NCI-H82 (cell line): ENCODE measurements around the gene SRXN1.

ENCODE experiments used
- DNase-seq: peaks from one replicate; lab custom pipeline; 2025; lab: John Stamatoyannopoulos, UW

SRXN1 gene

DNA sequence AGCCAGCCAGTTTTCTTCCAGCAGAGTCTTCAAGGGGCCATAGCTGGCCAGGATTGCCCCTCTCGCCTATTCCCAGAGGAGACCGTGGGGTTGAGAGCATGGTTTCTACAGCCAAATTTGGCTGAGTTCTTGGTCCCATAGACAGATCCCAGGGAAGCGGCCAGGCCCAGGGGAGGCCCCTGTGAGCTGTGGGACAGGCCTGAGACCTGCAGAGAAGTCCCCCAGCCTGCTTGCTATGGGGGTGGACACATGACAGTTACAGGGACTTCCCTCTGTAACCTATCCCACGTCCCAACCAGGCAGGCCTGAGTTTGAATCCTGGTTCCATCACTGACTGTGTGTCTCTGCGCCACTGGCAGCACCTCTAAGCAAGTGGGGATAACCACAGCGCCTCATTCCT, 45.5 kb downstream of the SRXN1 start:
- no peak for DNase-seq

DNA sequence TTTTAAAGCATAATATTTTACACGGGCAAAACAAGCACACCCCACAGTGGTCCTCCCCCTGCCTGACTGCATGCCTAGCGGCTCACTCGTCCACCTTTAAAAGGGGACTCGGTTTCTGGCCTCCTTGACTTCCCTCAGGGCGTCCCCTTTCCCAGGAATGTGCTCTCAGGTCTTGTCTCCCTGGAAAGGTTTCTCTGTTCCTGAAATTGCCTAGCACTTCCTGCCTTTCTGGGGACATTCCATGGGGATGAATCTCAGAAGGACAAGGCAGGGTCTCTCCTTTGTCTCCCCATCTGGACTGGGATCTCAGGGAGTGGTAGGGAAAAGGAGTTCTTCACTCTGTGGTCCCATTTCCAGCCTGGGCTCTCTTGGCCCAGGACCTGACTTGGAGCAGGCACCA, 47.8 kb downstream of the SRXN1 start:
- DNase-seq: no peak

DNA sequence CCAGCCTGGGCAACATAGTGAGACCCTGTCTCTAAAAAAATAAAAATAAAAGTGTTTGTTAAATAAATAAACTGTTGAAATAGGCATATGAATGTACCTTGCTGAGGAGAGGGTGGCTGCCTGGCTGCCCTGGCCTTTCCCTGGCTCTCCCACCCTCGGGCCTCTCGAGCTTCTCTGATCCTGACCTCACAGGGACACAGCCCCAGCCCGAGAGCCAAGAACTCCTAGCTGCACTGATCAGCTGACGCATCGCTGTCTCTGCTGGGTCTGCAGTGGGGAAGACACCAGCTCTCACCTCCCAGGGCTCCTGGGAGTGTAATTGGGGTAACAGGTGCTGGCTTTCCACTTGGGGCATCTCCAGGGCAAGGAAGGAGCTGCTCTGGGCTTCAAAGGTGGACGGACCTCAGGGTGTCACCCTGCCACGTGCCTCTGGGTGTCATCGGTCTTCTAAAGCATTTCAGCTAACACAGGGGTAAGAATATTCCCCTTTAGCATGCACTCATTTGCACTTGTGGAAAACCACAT, 49.8 kb downstream of the SRXN1 start:
- DNase-seq: peak; percentile 17

DNA sequence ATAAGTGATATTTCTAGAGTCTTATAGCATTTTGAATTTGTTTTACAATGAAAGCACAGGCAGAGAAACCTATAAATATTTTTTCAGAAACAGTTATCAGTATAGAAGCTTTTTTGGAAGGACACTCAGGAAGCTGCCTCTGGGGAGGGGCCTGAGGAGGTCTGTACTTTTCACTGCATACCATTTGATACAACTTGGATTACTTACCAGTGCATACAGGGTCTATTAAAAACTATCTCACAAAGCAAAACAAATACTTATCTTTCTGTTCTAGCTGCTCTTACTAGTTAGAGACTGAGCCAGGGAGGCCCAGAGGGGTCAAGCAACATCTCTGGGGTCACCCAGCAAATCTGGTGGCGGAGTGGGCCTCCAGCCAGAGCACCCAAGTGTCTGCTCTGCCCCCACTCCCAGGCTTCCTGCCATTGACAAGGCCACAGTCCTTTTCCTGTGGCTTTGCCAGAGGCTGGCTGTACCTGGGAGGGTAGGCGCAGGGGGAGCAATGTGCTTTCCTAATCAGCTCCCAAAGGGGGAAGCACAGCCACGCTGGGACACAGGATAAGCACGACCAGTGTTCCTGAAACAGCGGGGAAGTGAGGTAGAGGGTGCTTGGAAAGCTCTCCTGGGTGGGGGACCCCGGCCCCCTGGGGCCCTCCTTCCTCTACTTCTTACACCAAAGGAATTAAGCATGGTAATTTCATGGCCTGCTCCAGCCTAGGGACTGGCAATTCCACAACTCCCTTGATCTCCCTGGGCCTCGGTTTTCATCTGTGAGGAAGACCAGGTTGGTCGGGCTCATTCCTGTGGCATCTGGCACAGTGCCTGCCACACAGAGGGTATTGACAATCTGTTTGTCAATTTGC, 50.7 kb downstream of the SRXN1 start:
- DNase-seq: no peak

DNA sequence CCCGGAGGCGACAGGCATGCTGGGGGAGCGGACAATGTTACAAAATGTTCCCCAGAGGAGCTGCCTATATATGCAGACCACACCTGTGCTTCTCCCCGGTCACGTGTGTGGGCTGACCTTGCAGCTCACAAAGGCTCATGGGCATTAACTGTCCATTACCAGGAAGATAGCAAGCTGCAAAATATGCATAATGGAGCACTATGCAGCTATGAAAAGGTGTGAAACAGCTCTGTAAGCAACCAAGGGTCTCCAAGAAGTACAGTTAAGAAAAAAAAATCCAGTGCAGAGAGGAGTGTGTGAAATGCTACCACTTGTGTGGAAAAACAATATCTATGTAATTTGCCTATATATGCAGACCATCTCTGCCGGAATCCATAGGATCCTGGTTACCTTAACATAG, 52.3 kb downstream of the SRXN1 start:
- DNase-seq: no peak

DNA sequence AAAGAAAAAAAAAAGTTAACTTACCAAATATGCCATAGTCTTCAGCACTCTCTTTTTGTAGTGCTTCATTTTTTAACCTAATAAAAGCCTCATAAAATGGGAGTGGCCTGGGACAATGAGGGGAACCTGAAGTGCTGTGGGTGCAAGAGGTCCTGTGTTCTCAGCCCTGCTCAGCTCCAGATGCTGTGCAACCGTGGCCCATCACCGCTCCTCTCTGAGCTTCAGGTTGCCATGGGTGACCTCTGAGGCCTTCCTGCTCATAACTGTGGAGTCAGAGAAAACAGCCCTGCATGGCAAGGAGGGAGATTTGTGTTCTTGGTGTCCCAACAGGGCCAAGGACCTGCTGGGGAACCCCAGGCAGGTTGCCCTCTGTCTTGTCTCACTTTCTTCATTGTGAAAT, 52.9 kb downstream of the SRXN1 start:
- no peak for DNase-seq

DNA sequence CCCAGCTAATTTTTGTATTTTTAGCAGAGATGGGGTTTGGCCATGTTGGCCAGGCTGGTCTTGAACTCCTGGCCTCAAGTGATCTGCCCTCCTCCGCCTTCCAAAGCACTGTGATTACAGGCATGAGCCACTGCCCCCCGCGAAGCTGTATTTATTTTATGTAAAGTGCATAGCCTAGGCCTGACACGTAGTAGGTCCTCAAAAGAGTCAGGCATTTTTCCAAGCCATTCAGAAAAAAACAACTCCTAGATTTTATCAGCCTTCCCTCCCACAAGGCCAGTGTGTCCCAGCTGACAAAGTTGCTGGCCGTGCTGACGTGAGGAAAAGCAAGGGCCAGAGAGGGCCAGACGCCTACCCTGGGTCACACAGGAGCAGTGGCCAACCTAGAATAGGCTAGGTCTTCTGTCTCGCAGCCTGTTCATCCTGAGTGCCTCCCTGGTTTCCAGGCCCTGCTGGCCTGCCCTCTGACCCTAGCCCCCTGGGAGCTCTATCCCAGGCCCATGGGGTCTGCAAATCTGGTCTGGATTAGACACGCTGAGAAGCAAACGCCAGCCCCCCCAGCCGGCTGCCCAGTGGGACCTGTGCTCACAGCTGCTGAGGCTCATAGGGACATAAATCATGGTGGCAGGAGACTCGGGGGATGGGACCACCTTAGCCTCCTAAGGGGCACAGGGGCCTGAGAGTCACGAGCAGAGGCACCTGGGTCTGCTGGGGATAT, 54.7 kb downstream of the SRXN1 start:
- peak; percentile 41 for DNase-seq

DNA sequence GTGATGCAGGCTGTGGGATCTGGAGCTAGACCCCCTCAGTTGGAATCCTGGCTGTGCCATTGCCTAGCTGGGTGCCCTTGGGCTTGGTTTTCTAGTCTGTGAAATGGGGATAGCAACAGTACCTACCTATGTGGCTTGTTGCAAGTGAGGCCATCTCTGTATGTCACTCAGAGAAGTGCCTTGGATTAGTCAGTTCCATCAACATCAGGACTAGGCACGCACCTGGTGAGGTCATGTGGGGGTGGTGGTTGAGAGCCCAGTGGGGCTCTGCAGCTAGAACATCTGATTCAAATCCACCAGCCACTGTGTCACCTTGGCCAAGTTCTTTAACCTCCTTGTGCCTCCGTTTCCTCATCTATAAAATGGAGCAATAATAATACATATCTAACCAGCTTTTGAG, 55.4 kb downstream of the SRXN1 start:
- DNase-seq: no peak
